HG03159 (cell line): ENCODE results near the gene DNAH14.
"Not testable (repeated sequence)": the region's sequence is repeated elsewhere in the genome, so short reads cannot be mapped to it uniquely, and the experiment has no call there.

ENCODE experiments used
- ATAC-seq: cut with Tn5 transposase; IDR thresholded peaks from one replicate; pipeline ENCODE4 v1.9.1; 2021; ENCODE audit warnings: mild to moderate bottlenecking, moderate library complexity; ENCODE audit not compliant: unreplicated experiment

The DNAH14 gene

GRCh38 chr1:225143001-225143400 is 213.5 kb downstream of the DNAH14 start:
- no peak for ATAC-seq

- ATAC-seq = no peak
Observed at GRCh38 chr1:225146478-225146877, 217.0 kb downstream of the DNAH14 start.

GRCh38 chr1:225147791-225148190 is 218.3 kb downstream of the DNAH14 start:
- ATAC-seq = not testable (repeated sequence)

GRCh38 chr1:225152061-225152460 is 222.6 kb downstream of the DNAH14 start:
- ATAC-seq = no peak

GRCh38 chr1:225155555-225155954 is 226.1 kb downstream of the DNAH14 start:
- ATAC-seq = no peak

GRCh38 chr1:225156254-225156653 is 226.8 kb downstream of the DNAH14 start:
- no peak for ATAC-seq

- no peak for ATAC-seq
Observed at GRCh38 chr1:225158291-225158690, 228.8 kb downstream of the DNAH14 start.

- no peak for ATAC-seq
Observed at GRCh38 chr1:225159793-225160192, 230.3 kb downstream of the DNAH14 start.

GRCh38 chr1:225177409-225177808 is 247.9 kb downstream of the DNAH14 start:
- not testable (repeated sequence) for ATAC-seq

- ATAC-seq = no peak
Observed at GRCh38 chr1:225179686-225180085, 250.2 kb downstream of the DNAH14 start.

- no peak for ATAC-seq
Observed at GRCh38 chr1:225182716-225183115, 253.2 kb downstream of the DNAH14 start.

- no peak for ATAC-seq
Observed at GRCh38 chr1:225191199-225191753, 261.8 kb downstream of the DNAH14 start.

- no peak for ATAC-seq
Observed at GRCh38 chr1:225201447-225201846, 272.0 kb downstream of the DNAH14 start.

GRCh38 chr1:225207791-225208190 is 278.3 kb downstream of the DNAH14 start:
- no peak for ATAC-seq

GRCh38 chr1:225209153-225209552 is 279.7 kb downstream of the DNAH14 start:
- no peak for ATAC-seq

GRCh38 chr1:225210180-225210579 is 280.7 kb downstream of the DNAH14 start:
- not testable (repeated sequence) for ATAC-seq

GRCh38 chr1:225211694-225212442 is 282.4 kb downstream of the DNAH14 start:
- not testable (repeated sequence) for ATAC-seq

GRCh38 chr1:225224287-225224686 is 294.8 kb downstream of the DNAH14 start:
- ATAC-seq = no peak

GRCh38 chr1:225225681-225226080 is 296.2 kb downstream of the DNAH14 start:
- ATAC-seq = no peak

- ATAC-seq = no peak
Observed at GRCh38 chr1:225228871-225229303, 299.4 kb downstream of the DNAH14 start.

- not testable (repeated sequence) for ATAC-seq
Observed at GRCh38 chr1:225229429-225229828, 300.0 kb downstream of the DNAH14 start.

GRCh38 chr1:225230483-225230882 is 301.0 kb downstream of the DNAH14 start:
- ATAC-seq = no peak
